ENCODE results near the gene UAP1. TPM values are rescaled to one million over a fixed set of nuclear protein-coding genes. Genes with fewer than 3 reads are reported as not detected.

Gene UAP1
- total RNA-seq, 1 donor from 2014 or later, result 55.4 TPM

- H3K4me3 ChIP-seq (ENCODE audit: low read depth, low read length), result no peak overlapping the region
- TF ChIP-seq, protein P1, sequence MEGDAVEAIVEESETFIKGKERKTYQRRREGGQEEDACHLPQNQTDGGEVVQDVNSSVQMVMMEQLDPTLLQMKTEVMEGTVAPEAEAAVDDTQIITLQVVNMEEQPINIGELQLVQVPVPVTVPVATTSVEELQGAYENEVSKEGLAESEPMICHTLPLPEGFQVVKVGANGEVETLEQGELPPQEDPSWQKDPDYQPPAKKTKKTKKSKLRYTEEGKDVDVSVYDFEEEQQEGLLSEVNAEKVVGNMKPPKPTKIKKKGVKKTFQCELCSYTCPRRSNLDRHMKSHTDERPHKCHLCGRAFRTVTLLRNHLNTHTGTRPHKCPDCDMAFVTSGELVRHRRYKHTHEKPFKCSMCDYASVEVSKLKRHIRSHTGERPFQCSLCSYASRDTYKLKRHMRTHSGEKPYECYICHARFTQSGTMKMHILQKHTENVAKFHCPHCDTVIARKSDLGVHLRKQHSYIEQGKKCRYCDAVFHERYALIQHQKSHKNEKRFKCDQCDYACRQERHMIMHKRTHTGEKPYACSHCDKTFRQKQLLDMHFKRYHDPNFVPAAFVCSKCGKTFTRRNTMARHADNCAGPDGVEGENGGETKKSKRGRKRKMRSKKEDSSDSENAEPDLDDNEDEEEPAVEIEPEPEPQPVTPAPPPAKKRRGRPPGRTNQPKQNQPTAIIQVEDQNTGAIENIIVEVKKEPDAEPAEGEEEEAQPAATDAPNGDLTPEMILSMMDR (IDR thresholded peaks at IDR 0.05; ENCODE audit: insufficient read depth, low read length, poor library complexity, severe bottlenecking), result no peak
- DNase-seq (ENCODE audit: low read depth), result no peak
- H3K27me3 ChIP-seq (ENCODE audit: control insufficient read depth, insufficient read depth, low read length), result no peaks in the 10 kb centered on the region
- H3K36me3 ChIP-seq (ENCODE audit: control insufficient read depth, insufficient read depth, low read length), result no peaks in the 10 kb centered on the region
Measured at GRCh38 chr1:162536511-162536910, 25.0 kb upstream of the UAP1 start.

- Histone ChIP-seq H3K36me3 (ENCODE audit: control insufficient read depth, insufficient read depth, low read length) (no peaks in the 10 kb centered on the region), H3K27me3 (ENCODE audit: control insufficient read depth, insufficient read depth, low read length) (no peaks in the 10 kb centered on the region), H3K4me3 (ENCODE audit: low read depth, low read length) (no peak overlapping the region)
- no peak for DNase-seq (ENCODE audit: low read depth)
- TF ChIP-seq, protein P1 (IDR thresholded peaks at IDR 0.05; ENCODE audit: insufficient read depth, low read length, poor library complexity, severe bottlenecking), result no peak
Measured at GRCh38 chr1:162537216-162537615, 24.3 kb upstream of the UAP1 start.

DNA sequence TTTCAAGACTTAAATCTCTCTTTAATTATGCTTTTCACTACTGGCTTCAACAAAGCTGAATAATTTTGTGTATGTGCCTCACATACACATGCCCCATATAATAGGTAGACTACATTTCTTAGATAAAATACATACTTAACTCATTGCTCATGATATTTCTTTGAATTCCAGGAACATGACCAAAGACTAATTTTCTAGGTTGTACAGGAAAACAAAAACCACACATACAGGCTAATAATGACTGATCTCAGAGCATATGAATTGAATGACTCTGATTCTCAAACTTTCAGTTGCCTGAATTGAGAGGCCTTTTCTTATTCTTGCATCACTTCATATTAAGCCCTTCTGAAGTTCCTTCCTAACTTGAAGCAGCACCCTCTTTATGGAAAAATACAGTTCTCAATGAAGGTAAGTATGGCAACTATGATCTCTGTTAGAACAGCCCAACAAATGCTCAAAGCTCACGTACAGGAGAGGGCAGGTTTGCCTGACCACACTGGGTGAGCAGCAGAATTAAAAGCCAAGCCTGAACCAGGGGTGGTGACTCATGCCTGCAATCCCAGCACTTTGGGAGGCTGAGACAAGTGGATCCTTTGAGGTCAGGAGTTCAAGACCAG lies 22.6 kb upstream of the UAP1 start:
- DNase-seq (ENCODE audit: low read depth), result peak; percentile 65
- Histone ChIP-seq H3K4me3 (ENCODE audit: low read depth, low read length) (no peak overlapping the region), H3K36me3 (ENCODE audit: control insufficient read depth, insufficient read depth, low read length) (no peaks in the 10 kb centered on the region), H3K27me3 (ENCODE audit: control insufficient read depth, insufficient read depth, low read length) (no peaks in the 10 kb centered on the region)
- TF ChIP-seq, protein P1 (IDR thresholded peaks at IDR 0.05; ENCODE audit: insufficient read depth, low read length, poor library complexity, severe bottlenecking), result no peak

DNA sequence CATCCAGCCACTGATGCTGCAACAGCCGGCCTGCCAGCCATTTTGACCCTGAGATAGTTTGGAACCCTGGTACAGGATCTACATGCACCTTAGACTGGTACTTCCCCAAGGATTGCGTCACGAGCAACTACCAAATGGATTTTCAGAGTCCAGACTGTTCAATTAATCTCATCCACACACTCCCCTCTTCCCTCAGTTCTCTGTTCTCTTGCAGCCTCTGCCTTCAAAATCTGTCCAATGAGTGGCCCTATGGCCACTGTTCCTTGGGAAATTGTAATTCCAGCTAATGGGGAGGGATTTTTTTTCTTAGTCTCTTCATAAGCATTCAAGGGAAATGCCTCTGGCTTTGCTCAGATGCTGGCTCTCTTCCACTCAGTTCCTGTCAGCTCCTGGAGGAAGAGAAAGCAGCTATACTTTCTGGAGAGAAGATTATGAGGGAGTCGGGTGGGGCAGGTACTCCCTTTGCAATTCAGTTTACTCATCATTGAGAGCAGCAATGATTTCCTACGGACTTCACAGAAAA lies 19.8 kb upstream of the UAP1 start:
- TF ChIP-seq, protein P1 (IDR thresholded peaks at IDR 0.05; ENCODE audit: insufficient read depth, low read length, poor library complexity, severe bottlenecking), result no peak
- Histone ChIP-seq H3K36me3 (ENCODE audit: control insufficient read depth, insufficient read depth, low read length) (no peaks in the 10 kb centered on the region), H3K4me3 (ENCODE audit: low read depth, low read length) (no peak overlapping the region), H3K27me3 (ENCODE audit: control insufficient read depth, insufficient read depth, low read length) (no peaks in the 10 kb centered on the region)
- DNase-seq (ENCODE audit: low read depth), result peak; percentile 65

GRCh38 chr1:162543228-162543627 lies 18.3 kb upstream of the UAP1 start:
- DNase-seq (ENCODE audit: low read depth), result no peak
- Histone ChIP-seq H3K4me3 (ENCODE audit: low read depth, low read length) (no peak overlapping the region), H3K27me3 (ENCODE audit: control insufficient read depth, insufficient read depth, low read length) (no peaks in the 10 kb centered on the region), H3K36me3 (ENCODE audit: control insufficient read depth, insufficient read depth, low read length) (no peaks in the 10 kb centered on the region)
- TF ChIP-seq, protein P1 (IDR thresholded peaks at IDR 0.05; ENCODE audit: insufficient read depth, low read length, poor library complexity, severe bottlenecking), result no peak

DNA sequence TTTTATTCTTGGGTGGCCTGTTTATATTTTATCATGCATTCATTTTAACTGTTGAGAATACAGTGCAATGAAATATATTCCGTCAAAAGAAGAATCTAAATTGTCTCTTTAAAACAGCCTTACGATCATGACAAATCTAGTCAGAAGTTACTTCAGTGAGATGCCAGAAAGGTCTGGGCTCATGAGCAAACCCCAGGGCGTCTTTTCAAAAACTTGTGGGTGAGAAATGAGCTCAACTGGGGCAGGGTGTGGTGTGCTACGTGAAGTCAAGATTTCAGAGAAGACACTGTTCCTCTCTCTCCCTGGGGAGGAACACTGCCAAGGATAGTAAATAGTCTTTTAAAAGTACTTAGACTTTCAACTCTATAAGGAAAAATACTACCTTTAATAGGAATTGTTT lies 13.4 kb upstream of the UAP1 start:
- DNase-seq (ENCODE audit: low read depth), result no peak
- TF ChIP-seq, protein P1 (IDR thresholded peaks at IDR 0.05; ENCODE audit: insufficient read depth, low read length, poor library complexity, severe bottlenecking), result no peak
- H3K36me3 ChIP-seq (ENCODE audit: control insufficient read depth, insufficient read depth, low read length), result no peaks in the 10 kb centered on the region
- H3K4me3 ChIP-seq (ENCODE audit: low read depth, low read length), result no peak overlapping the region
- H3K27me3 ChIP-seq (ENCODE audit: control insufficient read depth, insufficient read depth, low read length), result no peaks in the 10 kb centered on the region

All from kidney epithelial cell (primary cell).